ENCODE measurements around the gene ADCY1.

Gene ADCY1

GRCh38 chr7:45646996-45647825 is 73.0 kb downstream of the ADCY1 start:
- in situ Hi-C loops (cut with HindIII; ENCODE audit: low pct_unique_long_range_greater_than_20kb, low sequenced_read_pairs): no loop called here
- no peak for TF ChIP-seq JUND (IDR thresholded peaks at IDR 0.05; ENCODE audit: low read depth)
- no peak for DNase-seq (ENCODE audit: low read depth in 1 of 2, low spot score in 1 of 2)

- DNase-seq (ENCODE audit: low read depth in 1 of 2, low spot score in 1 of 2): no peak
Observed at GRCh38 chr7:45647967-45648670, 74.0 kb downstream of the ADCY1 start.

DNA sequence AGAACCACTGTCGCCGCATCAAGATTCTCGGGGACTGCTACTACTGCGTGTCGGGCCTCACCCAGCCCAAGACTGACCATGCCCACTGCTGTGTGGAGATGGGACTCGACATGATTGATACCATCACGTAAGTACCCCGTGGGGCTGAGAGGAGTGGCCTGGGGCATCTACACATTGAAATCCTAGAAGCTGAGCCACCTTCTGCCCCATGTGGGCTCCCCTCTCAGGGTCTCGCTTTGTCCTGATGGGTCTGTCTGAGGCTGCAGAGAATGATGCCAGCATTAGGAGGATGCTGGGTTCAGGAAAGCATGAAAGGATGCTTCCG is 74.5 kb downstream of the ADCY1 start:
- in situ Hi-C loops (cut with HindIII; ENCODE audit: low pct_unique_long_range_greater_than_20kb, low sequenced_read_pairs): no loop called here
- TF ChIP-seq JUND (IDR thresholded peaks at IDR 0.05; ENCODE audit: low read depth): no peak
- DNase-seq (ENCODE audit: low read depth in 1 of 2, low spot score in 1 of 2): no peak

More at GRCh38 chr7:45647967-45648670, 74.0 kb downstream of the ADCY1 start:
- in situ Hi-C loops (cut with HindIII; ENCODE audit: low pct_unique_long_range_greater_than_20kb, low sequenced_read_pairs): no loop called here
- TF ChIP-seq JUND (IDR thresholded peaks at IDR 0.05; ENCODE audit: low read depth): no peak

DNA sequence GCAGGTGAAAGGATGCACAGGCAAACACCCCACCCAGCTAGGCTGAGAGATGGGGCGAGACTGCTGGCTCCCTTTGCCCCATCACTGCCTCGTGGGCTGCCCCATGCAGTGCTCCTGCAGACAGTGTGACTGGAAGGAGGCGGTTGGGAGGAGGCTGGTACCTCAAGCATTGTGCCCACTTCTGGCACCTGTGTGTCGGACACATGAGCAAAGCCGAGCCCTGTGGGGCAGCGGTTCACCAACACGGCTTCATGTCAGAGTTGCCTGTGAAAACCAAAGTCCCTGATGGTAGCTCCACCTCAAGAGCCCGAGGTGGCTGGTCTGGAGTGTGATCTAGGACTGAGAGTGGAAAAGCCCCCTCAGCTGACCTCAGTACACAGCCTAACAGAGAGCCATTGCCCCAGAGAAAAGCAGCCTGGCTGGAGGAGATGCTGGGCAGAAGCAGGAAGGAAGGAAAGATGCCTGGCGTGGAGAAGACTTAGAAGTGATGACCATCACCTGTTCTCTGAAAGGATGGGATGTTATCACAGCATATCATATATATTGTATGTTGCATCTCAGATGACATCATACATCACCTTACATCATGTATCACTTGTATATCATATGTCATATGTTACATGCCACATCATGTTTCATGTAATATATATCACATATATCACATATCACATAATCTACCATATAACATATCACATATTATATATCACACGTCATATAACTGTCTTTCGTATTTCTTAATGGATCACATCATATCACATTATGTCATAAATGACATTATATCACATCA is 75.6 kb downstream of the ADCY1 start:
- in situ Hi-C loops (cut with HindIII; ENCODE audit: low pct_unique_long_range_greater_than_20kb, low sequenced_read_pairs): no loop called here
- no peak for DNase-seq (ENCODE audit: low read depth in 1 of 2, low spot score in 1 of 2)
- TF ChIP-seq JUND (IDR thresholded peaks at IDR 0.05; ENCODE audit: low read depth): no peak

DNA sequence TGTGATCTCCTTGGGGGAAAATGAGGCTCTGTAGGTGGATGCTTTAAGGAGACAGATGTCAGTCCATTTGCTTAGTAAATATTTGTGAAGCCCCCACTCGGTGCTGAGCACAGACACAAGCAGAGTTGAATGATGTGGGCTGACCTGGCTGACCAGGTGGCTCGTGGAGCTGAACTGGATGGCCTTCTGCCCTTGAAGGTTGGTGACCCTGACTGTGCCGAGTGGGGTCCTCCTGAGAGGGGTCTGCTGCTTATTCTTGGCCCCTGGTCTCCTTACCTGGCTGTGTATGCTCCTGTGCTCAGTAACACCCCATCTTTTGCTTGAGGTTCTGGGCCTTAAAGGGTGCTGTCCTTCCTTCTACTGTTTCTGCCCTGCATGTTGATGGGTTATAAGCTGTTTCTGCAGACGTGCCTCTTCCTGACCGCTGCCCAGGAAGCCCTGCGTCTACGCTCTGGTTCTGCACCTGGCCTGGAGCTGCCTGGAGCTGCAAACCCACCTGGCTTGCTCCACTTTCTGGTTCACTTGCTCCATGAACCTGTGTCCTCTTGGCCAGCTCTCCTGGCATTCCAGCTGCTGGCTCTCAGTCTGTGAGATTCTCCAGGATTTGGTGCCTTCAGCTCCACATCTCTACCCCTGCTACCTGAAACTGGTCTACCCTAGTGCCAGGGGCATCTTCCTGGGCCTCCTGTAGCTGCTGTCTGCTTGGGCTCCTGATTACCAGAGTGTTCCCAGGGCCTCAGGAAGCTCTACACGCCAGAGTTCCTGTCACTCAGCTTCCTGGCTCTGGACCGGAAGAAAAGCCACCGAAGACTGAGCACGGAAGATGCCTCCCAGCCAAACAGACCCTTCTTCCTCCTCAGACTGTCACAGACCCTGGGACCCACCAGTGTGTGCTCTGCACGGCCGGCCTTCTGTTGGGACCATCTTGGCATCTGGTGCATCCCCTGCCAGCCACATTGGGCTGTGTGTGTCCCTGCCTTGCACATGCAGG is 76.5 kb downstream of the ADCY1 start:
- no peak for TF ChIP-seq JUND (IDR thresholded peaks at IDR 0.05; ENCODE audit: low read depth)
- DNase-seq (ENCODE audit: low read depth in 1 of 2, low spot score in 1 of 2): no peak
- in situ Hi-C loops (cut with HindIII; ENCODE audit: low pct_unique_long_range_greater_than_20kb, low sequenced_read_pairs): no loop called here

- no peak for TF ChIP-seq JUND (IDR thresholded peaks at IDR 0.05; ENCODE audit: low read depth)
- in situ Hi-C loops (cut with HindIII; ENCODE audit: low pct_unique_long_range_greater_than_20kb, low sequenced_read_pairs): no loop called here
- no peak for DNase-seq (ENCODE audit: low read depth in 1 of 2, low spot score in 1 of 2)
Observed at GRCh38 chr7:45651540-45651939, 77.4 kb downstream of the ADCY1 start.

DNA sequence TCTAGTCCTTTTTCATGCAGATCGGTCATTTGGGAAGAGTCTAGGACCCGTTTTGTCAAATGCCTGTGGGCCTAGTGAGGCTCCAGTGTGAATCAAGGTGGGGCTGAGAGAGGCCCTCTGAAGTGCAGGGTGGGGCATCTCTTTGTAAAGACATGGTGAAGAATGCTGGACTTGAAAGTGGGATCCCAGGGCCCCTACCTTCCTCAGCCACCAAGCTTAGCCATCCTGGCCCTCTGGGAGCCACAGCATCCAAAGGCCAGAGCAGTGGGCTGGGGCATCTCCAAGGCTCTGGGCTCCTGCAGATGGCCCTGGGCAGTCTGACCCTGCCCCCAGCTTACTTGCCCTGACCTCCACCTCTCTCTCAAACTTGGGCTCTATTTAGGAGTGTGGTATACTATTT is 78.5 kb downstream of the ADCY1 start:
- in situ Hi-C loops (cut with HindIII; ENCODE audit: low pct_unique_long_range_greater_than_20kb, low sequenced_read_pairs): no loop called here
- no peak for TF ChIP-seq JUND (IDR thresholded peaks at IDR 0.05; ENCODE audit: low read depth)
- DNase-seq (ENCODE audit: low read depth in 1 of 2, low spot score in 1 of 2): no peak

DNA sequence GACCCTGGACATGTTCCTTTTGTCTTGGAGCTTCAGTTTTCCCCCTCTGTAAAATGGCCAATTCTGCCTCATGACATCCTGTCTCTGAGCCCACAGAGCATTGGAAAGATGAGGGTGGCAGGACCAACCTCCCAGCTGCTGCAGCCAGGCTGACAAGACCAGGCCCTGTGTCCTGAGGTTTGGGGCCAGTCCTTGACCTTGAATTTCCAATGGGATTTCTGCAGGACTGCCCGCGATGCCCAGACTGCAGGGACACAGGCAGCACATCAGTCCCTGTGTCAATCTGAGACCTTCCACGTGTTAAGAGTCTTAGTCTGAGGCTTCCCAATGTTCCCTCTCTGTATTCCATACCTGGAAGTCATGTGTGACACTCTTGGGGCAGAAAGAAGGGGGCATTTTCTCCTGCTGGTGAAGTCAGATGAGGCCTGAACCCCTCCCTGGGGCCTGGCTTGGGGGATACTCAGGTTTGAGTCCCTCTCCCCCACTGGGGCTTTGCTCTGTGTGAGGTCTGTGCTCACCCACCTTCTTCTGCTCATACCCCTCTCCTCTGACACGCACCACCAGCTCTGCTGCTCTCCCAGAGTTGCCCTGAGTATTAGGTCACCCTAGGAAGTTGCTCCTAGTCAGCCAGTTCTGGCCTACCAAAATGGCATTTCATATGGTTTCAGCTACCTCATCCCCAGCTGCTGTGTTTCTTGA is 79.2 kb downstream of the ADCY1 start:
- TF ChIP-seq JUND (IDR thresholded peaks at IDR 0.05; ENCODE audit: low read depth): no peak
- DNase-seq (ENCODE audit: low read depth in 1 of 2, low spot score in 1 of 2): no peak
- in situ Hi-C loops (cut with HindIII; ENCODE audit: low pct_unique_long_range_greater_than_20kb, low sequenced_read_pairs): no loop called here

DNA sequence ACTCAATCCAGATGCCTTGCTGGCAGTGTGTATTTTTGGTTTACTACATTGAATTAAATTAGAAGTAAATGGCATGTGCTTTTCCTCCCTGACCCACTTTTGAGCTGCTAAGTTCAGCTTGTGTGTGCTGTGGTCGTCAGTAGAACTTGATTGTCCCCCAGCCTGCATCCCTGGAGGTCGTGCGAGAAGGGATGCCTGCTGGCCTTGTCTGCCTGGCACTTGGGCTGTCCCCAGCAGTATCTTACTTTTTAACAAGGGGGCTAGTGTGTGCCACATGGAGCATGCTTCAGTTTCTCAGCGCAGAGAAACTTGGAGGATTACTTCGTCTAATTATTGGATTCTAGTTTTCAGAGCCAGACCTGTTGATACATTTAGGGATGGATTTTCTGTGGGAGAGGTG is 80.2 kb downstream of the ADCY1 start:
- in situ Hi-C loops (cut with HindIII; ENCODE audit: low pct_unique_long_range_greater_than_20kb, low sequenced_read_pairs): no loop called here
- no peak for TF ChIP-seq JUND (IDR thresholded peaks at IDR 0.05; ENCODE audit: low read depth)
- DNase-seq (ENCODE audit: low read depth in 1 of 2, low spot score in 1 of 2): no peak

DNA sequence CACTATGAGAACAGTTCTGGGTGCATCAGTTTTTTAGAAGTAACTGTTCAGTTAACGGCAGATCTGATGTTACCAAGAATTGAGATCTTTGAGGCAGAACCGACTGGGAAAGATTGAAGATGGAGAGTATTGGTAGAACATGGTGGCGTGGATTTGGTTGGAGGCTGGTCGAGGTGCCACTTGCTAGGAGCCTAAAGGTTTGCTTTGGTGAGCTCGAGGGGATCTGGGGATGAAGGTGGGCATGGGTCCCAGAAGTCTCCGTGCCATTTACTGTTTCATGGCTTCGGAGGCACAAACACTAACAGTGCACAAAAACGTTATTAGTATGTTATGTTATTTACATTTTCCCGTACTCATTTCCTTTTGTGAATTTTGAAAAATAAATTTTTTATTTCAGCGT is 81.4 kb downstream of the ADCY1 start:
- TF ChIP-seq JUND (IDR thresholded peaks at IDR 0.05; ENCODE audit: low read depth): no peak
- DNase-seq (ENCODE audit: low read depth in 1 of 2, low spot score in 1 of 2): no peak
- in situ Hi-C loops (cut with HindIII; ENCODE audit: low pct_unique_long_range_greater_than_20kb, low sequenced_read_pairs): no loop called here

GRCh38 chr7:45656431-45656830 is 82.3 kb downstream of the ADCY1 start:
- no peak for TF ChIP-seq JUND (IDR thresholded peaks at IDR 0.05; ENCODE audit: low read depth)
- in situ Hi-C loops (cut with HindIII; ENCODE audit: low pct_unique_long_range_greater_than_20kb, low sequenced_read_pairs): no loop called here
- DNase-seq (ENCODE audit: low read depth in 1 of 2, low spot score in 1 of 2): no peak
